Endothelial cell of umbilical vein (primary cell): ENCODE measurements around the gene ZFYVE28.

Source experiments
- CTCF ChIP-seq, 2 donors: IDR thresholded peaks; 1 replicate in 1 of 2; 2 replicates in 1 of 2; pipeline ENCODE4 v1.5.1; 2011; ENCODE audit warnings: low read length in 2 of 2, mild to moderate bottlenecking in 2 of 2, moderate library complexity in 2 of 2, control low read depth in 1 of 2, inconsistent platforms in 1 of 2, low read depth in 1 of 2; ENCODE audit not compliant: insufficient read depth in 1 of 2; ENCODE audit errors: extremely low read depth in 1 of 2
- FOS ChIP-seq: IDR thresholded peaks from 2 replicates; pipeline ENCODE4 v1.6.1; 2011; ENCODE audit warnings: mild to moderate bottlenecking, low read length, moderate library complexity, borderline replicate concordance; ENCODE audit not compliant: insufficient read depth
- GATA2 ChIP-seq: IDR thresholded peaks from 2 replicates; pipeline ENCODE4 v1.7.0; 2011; ENCODE audit warnings: low read depth, mild to moderate bottlenecking, moderate library complexity, mixed read lengths, low read length; ENCODE audit not compliant: insufficient read length, insufficient read depth
- MAX ChIP-seq: IDR thresholded peaks from 2 replicates; pipeline ENCODE4 v1.6.1; 2011; ENCODE audit not compliant: insufficient read depth, insufficient read length
- POLR2A ChIP-seq: IDR thresholded peaks from 2 replicates; pipeline ENCODE4 v1.6.1; 2012; ENCODE audit warnings: low read depth, mild to moderate bottlenecking, control low read depth, low read length
- POLR2AphosphoS5 ChIP-seq: IDR thresholded peaks from 2 replicates; pipeline ENCODE4 v1.6.1; 2012; ENCODE audit warnings: low read depth, mild to moderate bottlenecking, control low read depth, low read length, moderate library complexity; ENCODE audit not compliant: insufficient read depth

GRCh38 chr4:2395584-2395983, 22.9 kb downstream of the ZFYVE28 start:
- TF ChIP-seq CTCF (IDR thresholded peaks at IDR 0.05; ENCODE audit: extremely low read depth in 1 of 2, insufficient read depth in 1 of 2, low read depth in 1 of 2, low read length in 2 of 2) (no peak), MAX (no peak), POLR2AphosphoS5 (no peak), FOS (no peak), POLR2A (no peak), GATA2 (no peak)
